HL-60/S4 (cell line): ENCODE measurements around the gene NAALAD2.
"Not testable (repeated sequence)": the region's sequence is repeated elsewhere in the genome, so short reads cannot be mapped to it uniquely, and the experiment has no call there.

Source experiments
- in situ Hi-C: fragments of 300-500 bp; cut with MboI; formaldehyde crosslinking; loops from 2 replicates; pipeline ENCODE4 v1.14.3; 2022; ENCODE audit warnings: low sequenced_read_pairs

The NAALAD2 gene

DNA sequence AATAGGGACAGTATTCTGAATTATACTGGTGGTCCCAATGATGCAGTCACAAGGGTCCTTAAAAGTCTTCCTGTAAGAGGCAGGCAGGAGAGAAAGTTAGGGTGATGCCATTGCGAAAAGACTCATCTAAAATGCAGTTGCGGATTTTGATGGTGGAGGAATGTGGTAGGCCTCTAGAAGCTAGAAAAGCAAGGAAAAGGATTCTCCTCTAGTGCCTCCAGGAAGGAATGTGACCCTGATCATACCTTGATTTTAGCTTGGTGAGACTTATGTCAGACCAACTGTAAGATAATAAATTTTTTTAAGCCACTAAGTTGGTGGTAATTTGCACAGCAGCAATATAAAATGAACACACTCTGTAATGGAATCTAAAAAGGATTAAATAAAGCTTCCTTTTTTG, 54.5 kb downstream of the NAALAD2 start:
- in situ Hi-C loops: no loop called here

DNA sequence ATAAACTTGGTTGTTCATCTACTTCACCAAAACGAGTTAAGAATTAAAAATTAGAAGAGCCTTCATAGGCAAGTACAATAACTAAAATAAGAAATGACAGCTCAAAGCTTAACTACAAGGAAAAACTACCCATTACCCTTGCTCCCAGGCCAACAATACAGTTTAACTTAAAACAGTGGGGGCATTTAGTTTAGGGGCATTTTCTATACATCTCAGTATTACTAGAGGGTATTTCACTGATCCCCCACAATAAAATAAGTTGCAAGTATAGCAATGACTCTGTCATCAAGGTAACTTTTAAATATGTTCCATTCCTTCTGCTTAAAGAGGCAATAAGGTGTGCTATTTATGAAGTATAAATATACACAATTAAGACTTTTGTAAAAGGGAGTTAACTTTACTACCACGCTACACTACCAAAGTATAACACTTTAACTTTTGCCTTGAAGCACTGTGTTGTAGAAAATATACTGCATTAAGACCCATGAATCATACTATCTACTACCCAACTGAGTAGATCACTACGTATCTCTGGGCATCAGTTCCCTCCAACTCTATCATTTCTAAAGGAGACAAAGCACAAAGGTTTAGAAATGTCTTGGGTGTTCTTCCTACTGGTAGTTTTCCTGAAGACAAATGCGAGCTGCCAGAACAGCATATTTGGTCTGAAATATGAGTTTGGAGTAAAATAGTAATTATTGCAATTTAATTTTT, 58.6 kb downstream of the NAALAD2 start:
- in situ Hi-C loops: no loop called here

DNA sequence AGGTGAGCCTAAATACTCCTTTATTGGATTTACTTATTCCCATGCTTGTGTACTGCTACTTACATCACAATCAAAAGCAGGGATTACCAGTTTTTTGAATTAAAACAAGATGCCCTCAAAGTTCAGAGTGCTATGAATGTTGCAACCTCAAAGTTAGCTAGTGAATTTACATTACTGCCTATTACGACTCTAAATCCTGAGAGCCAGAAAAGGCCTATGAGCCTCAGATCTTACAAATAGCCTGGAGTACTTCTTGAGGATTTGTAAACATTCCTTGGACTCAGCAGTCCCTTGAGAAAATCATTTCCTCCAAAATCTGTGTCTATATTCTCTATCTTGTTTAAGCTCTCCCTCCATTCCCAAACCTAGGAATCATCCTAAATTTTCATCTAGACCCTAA, 62.9 kb downstream of the NAALAD2 start:
- in situ Hi-C loops: no loop called here

DNA sequence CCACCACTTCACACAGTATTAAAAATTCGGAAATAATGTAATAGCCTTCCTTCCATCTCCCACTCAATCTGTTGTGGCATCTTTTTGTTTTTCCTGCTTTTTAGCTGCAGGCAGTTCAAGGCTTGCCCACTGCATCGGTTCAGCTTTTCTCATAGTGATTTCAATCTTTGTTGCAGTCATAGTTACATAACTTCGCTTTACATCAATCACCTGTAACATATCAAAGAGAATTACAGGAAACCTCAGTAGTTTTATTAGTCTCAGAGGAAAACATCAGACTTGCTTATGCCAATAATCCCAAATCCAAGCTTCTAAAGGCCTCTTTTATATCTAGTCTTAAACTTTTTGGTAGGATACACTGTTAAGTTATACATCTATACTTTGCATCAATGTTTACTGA, 67.9 kb downstream of the NAALAD2 start:
- in situ Hi-C loops: no loop called here

DNA sequence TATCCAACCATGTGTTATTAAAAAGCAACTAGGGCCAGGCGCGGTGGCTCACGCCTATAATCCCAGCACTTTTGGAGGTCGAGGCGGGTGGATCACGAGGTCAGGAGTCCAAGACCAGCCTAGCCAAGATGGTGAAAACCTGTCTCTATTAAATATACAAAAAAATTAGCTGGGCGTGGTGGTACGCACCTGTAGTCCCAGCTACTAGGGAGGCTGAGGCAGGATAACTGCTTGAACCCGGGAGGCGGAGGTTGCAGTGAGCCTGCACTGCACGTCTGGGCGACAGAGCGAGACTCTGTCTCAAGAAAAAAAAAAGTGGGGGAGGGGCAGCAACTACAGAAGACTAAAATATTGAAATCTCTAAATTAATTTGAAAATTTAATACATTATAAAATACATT, 69.9 kb downstream of the NAALAD2 start:
- in situ Hi-C loops: no loop called here

DNA sequence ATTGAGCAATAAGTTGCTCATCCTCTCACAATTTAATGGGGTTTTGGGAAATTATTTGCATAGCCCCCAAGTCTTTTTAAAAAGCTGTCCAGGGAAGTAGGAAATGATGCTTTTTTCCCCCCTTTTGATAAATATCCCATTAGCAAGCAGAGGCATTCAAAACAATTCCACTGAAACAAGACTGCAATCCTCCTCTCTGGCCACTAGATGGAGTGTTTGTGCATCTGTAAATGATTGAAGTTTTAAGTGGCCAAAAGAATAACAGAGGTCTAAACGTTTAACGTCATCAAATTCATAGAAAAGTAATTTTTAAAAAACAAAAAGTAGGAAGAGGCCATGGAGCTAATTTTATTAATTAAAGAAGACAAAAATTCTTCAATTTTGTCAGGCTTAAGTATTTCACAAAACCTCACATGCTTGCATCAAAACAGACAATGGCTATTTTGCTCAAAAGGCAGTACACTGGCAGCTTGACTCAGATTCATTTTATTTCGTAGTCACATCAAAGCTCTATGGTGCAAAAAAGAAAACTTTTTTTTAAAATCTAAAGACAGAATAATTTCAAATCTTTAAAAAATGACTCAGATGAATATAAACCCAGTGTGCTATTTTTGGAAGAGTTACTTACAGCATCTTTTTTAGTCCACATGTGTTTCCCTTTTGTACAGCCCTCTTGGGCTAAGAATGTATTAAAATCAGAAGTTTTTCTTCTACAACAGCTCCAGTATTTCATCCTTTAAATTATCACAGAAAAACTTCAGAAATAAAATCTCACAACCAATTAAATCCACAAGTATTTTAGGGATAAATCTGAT, 70.6 kb downstream of the NAALAD2 start:
- in situ Hi-C loops: no loop called here

DNA sequence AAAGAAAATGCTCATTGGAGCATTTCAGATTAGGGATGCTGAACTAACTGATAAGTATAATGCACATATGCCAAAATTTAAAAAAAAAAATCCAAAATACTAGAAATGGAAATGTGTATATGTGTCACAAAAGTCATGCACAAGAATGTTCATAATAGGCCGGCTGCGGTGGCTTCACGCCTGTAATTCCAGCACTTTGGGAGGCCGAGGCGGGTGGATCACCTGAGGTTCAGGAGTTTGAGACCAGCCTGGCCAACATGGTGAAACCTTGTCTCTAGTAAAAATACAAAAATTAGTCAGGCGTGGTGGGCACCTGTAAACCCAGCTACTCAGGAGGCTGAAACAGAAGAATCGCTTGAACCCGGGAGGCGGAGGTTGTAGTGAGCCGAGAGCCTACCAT, 73.5 kb downstream of the NAALAD2 start:
- in situ Hi-C loops: not testable (repeated sequence)

DNA sequence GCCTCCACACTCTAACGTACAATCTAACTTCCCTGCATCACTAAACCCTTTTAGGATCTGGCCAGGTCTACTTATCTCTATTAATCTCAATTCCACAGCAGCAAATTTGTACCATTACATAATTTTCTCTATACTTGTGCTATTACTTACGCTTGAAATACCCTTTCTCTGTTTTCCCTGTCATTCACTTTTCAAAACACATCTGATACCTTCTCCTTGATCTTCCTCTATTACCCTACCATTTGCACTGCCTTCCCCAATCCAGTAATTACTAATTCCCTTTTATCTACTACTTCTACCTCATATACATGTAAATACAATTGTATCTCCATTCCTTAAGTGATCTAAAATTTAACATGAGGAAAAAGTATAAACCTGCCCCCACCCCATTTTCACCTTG, 74.4 kb downstream of the NAALAD2 start:
- in situ Hi-C loops: no loop called here

DNA sequence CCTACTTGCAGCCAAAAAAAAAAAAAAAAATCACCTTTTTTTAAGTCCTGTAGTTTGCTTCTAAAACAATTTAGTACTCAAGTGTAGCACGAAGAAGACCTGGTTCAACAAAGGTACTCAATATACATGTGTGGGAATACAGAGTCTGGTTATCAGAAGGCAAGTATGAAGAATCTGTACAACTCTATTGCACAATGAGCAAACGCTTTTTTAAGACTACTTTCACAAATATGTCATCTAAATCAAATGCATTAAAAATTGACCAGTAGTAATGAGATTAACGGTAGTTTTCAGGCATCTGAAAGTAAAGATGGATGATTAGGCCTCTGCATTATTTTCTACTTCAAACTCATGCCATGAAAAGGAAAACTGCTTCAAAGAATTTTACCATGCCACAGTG, 78.9 kb downstream of the NAALAD2 start:
- in situ Hi-C loops: no loop called here

DNA sequence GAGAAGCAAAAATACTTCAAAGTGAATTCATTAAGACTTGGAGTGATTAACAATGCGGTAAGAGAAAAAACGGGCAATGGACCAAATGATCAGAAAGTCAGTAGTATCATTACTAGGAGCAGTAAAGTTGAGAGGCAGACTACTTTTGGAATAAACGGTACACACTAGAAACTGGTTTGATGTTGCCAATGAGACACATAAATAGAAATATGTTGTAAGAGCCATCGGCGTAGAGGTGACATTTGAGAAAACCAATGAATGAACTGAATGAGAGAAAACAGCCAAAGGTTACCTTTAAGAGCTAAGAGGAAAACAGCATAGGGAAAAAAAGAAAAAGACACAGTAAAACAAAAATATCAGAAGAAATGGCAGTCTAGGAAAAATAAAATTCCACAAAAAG, 82.1 kb downstream of the NAALAD2 start:
- in situ Hi-C loops: no loop called here

DNA sequence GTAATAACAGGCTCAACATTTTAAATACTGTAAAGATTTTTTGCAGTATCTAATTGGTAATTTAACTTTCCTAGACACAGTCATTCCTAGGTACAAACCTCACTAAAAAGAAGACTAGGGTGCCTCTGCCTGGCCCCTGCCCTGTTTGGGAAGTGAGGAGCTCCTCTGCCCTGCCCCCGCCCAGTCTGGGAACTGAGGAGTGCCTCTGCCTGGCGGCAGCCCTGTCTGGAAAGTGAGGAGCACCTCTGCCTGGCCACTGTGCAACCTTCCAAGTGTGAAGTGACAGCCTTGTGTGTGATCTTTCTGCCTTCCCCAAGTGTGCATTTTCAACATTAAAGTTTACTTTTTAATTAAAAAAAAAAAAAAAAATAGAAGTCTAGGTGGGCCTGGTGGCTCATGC, 84.1 kb downstream of the NAALAD2 start:
- in situ Hi-C loops: no loop called here

DNA sequence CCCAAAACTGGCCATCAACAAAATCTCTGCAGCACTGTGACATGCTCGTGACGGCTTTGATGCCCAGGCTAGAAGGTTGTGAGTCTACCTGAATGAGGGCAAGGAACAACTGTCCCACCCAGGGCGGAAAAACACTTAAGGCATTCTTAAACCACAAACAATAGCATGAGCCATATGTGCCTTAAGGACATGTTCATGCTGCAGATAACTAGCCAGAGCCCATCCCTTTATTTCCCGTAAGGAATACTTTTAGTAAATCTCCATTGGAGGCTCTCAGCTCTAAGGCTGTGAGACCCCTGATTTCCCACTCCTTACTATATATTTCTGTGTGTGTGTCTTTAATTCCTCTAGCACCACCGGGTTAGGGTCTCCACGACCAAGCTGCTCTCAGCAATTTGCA, 85.0 kb downstream of the NAALAD2 start:
- in situ Hi-C loops: no loop called here

DNA sequence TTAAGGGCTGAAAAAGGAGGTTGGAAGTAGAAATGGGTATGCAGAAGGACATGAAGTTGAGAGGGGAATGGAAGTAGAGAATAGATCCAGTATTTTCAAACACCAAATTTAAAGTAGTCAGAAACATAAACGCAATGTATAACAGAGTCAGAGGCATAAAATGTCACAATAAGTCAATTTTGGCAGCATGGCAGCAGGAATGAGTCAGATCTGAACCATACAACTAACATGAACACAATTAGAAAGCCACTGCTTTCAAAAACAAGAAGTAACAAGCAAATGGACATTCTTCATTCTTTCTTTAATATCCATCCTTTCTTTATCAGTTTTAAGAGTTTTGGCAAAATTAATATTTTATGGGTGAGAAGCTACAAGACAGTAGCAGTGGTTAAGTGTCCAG, 85.9 kb downstream of the NAALAD2 start:
- in situ Hi-C loops: no loop called here

DNA sequence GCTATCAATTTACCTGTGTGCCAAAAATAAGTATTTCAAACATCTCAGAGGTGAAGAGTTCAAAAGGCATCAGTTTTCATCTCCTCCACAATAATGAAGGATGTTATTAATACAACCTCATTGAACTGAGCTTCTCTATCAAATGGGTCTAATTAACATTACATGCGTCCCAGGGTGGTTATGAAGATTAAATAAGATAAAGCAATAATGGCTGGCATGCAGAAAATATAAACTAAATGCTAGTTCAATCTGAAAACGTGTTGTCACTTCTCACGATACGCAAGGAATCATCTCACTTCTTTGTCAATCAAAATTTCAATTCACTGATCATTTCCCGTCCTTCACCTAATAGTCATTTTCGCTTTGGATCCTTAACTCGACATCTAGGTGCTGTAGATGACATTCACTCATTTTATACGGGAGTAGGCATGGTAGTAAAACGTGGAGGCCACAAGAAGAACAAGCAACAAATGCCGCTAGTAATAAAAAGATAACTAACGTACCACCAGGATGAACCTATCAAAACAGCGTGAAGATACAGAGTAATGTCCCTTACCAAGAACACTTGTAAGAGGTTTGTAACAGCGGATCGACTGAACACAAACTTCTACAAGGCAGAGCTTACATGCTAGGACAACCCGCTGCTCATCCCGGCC, 87.5 kb downstream of the NAALAD2 start:
- in situ Hi-C loops: no loop called here

DNA sequence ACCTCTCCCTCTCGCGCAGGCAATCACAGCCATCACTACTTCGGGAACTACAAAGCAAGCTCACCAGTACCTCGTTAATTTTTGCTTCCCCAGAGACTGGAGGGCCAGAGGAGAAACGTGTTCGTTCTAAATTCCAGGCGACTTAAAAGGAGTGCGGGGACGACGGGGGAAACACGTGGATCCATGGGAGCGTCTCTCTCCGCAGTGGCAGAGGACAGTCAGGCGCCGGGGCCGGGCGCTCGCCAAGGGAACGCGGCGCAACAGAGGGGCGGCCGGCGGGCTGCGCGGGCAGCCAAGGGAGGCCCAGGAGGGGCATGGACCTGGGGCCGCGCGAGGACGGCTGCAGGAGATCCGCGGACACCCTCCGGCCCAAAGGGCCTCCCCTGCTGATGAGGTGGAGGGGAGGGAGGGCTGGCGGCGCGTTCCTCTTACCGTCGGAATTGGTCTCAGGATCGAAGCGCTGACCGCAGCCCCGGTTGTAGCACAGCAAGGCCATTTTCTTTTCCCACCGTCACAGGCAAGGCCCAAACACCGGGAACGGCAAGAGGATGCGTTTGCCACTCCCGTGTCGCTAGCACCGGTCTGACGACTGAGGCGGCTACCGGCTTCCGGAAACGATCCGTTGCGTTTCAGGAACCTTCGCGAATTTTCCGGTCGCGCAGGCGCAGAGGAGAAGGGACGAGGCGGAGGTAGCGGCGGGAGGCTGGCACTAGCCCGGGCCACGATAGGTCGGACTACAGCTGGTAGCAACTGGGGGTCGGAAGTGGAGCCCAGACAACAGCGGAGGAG, 88.2 kb downstream of the NAALAD2 start, which contains the start of gene CHORDC1:
Gene CHORDC1, minus strand, starts transcription at position 591 of the 789 bp plus-strand sequence. Its CDS starts 95 bp downstream, at position 496.
- in situ Hi-C loops: no loop called here

DNA sequence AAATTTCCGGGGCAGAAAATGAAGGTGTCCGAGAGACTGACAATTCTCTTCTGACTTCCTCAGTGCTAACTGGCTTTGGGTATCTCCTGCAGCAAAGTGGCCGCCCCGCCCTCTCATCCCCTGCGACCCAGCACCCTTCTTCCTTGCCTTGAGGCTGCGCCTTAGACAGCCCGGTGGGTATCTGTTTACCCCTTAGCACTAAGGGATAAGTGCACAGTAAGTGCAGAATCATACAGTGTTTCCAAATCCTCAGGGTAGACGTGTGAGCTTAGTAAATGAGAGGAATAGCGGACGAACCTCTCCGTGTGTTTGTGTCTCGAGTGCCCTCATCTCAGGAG, 88.8 kb downstream of the NAALAD2 start:
- in situ Hi-C loops: no loop called here

DNA sequence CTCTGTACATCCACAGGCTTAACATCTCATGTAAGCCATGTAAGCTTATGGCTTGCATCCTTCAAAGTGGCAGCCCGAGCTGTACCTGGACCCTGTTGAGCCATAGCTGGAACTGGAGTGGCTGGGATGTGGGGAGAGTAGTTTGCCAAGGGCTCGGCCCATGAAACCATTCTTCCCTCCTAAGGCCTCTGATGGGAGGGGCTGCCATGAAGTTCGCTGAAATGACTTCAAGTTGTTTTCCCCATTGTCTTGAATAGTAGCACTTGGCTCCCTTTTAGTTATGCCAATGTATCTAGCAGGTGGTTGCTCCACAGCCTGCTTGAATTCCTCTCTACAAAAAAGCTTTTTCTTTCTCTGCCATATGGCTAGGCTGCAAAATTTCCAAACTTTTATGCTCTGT, 93.6 kb downstream of the NAALAD2 start:
- in situ Hi-C loops: no loop called here

DNA sequence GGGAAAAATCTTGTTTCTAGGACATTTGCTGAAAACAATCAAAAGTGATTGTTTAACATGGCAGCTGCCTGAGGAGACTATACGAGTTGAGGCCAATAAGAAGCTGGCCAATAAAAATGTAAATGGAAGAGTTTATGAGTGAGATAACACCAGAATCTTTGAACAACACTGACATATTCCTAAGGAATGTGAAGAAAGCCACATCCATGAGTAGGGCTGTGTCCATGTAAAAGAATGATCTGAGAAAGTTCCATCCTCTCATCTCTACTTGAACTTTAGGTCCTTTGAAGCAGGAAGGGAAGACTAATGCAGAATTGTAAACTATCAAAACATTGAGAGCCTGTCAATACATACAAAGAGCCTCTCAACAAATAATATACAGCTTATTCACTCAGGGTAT, 95.3 kb downstream of the NAALAD2 start:
- in situ Hi-C loops: no loop called here

DNA sequence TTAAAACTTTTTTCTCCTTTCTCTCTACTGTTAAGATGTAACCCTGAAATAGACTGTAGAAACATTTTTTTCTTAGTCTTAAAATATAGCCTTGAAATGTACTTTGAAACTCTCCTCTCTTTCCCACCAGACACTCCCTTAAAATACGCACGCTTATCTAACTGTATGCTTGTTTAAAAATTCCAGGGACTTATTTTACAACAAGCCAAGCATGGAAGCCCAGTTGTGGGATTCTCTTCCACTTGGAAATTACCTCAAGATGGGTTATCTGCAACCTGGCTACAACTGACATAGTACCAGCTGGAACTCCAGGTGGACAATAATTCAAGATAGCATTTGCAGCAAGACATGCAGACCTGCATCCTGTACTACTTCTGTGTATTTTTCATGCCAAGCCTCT, 100.5 kb downstream of the NAALAD2 start:
- in situ Hi-C loops: no loop called here

DNA sequence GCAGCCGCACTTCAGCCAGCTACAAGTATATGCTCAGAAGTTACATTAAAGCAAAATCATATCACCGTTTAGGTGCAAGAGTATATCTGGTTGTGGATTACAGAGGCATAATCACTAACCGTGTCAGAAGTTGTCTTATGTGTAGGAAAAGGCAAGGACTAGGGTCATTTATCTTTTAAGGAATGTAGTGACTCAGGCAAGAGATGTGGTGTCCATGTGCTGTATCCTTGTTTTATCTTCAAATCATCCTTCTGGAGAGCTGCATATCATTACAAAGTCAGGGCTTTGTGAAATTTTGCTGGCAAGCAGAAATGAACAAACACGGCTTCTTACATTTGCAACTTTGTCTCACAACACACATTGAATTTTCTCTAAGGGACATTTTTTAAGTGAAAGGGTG, 101.1 kb downstream of the NAALAD2 start:
- in situ Hi-C loops: no loop called here

DNA sequence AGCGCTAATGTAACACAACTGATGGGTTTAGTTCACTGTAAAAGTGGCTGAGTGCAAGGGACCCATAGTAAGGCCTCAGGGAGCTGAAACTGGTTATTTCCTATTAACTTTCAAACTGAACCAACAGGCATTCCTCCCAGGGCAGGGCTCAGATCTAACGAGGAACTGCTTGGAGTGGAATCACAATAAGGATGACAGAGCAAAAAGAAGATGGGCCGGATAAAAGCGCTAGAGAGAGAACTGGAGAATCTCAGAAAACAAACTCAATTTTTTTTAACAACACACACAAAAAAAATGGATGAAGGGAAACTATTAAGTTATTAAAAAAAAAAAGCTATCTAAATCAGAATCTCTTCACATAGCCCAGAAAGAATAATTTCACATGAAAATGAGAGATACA, 102.5 kb downstream of the NAALAD2 start:
- in situ Hi-C loops: no loop called here
